Cerebellar cortex (tissue), 1 donor: ENCODE data around the gene ORM1.
"Not testable (repeated sequence)": the region's sequence is repeated elsewhere in the genome, so short reads cannot be mapped to it uniquely, and the experiment has no call there.

ENCODE experiments used
- DNase-seq: peaks from one replicate; pipeline ENCODE4 v3.0.0-alpha.2; 2015; ENCODE audit warnings: low spot score

ORM1 gene

DNA sequence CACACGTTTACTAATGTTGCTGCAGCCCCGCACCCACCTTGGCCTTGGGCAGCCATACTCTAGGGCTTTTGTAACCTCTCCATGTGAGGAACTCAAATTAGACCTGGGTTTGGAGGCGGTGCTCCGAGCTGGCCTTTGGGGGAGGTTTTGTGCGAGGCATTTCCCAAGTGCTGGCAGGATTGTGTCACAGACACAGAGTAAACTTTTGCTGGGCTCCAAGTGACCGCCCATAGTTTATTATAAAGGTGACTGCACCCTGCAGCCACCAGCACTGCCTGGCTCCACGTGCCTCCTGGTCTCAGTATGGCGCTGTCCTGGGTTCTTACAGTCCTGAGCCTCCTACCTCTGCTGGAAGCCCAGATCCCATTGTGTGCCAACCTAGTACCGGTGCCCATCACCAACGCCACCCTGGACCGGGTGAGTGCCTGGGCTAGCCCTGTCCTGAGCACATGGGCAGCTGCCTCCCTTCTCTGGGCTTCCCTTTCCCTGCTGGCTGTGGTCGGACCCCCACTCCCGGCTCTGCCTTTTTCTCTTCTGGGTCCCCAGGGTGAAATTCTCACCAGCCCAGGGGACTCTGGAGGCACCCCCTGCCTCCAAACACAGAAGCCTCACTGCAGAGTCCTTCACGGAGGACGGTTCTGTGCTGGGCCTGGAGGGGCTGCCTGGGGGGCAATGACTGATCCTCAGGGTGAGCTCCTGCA, at the start of gene ORM1:
ORM1 (plus strand) TSS at position 268 of the 701 bp plus-strand sequence; CDS start at position 304, 36 bp downstream.
- DNase-seq, result not testable (repeated sequence)

DNA sequence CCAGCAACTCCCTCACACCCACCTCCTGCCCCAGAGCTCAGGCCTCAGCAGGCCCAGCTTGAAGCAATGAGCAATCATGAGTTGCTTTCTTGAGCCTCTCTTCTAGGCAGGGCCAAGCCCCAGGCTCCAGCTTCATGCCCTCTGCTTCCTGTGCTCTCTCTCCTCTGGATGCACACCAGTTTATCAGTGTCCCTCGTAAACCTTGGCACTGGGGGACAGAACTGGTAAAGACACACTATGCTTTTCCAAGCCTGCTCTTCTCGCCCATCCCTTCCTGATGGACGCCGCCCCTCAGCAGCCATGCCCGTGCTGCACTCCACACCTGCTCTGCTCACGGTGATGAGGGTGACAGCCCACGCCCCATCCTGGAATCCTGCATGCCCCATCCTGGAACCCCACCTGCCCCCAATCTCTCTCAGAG, 49.4 kb upstream of the ORM1 start:
- no peak for DNase-seq

GRCh38 chr9:114274217-114274616, 48.7 kb upstream of the ORM1 start:
- DNase-seq, result no peak

- peak; percentile 69 for DNase-seq
Measured at GRCh38 chr9:114275246-114276004, 47.5 kb upstream of the ORM1 start.

DNA sequence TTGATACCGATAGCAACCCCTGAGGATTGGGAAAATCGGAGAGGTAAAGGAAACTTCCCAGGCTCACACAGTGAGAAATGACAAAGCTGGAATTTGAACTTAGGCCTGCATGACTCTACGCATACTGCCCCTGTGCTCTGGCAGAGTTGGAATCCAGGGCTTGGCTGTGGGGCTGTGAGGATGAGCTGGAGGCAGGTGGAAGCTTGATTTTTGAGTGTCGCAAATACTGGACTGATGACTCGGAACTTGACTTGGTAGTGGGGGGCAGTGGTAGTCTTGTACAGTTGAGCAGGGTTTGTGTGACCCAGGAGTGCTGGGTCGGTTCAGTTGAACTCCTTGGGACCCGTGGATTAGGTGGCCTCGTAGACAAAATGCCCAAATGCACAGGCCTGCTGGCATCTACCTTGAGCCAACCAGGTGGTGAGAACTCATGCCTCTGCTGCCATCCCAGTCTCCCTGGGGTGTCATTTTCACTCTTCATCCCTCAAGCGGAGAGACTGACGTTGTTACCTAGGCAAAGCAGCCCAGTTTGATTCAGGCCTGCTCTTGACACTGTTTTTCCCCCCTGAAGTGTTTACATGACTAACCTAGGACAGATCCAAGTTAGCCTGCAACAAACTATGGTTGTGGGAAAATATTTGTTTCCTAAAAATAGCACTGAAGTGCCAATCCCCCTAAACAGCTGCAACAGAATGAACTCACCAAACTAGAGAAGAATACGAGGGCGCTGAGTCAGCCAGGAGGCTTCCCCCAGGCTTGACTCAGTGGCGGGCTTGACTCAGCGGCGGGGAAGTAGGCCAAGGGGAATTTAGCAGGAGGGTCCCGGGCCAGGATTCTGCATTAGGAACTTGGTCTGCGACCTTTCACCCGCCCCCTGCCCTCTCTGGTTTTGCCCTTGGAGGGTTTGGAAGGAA, 45.7 kb upstream of the ORM1 start:
- no peak for DNase-seq

- DNase-seq, result no peak
Measured at GRCh38 chr9:114278356-114278755, 44.5 kb upstream of the ORM1 start.

DNA sequence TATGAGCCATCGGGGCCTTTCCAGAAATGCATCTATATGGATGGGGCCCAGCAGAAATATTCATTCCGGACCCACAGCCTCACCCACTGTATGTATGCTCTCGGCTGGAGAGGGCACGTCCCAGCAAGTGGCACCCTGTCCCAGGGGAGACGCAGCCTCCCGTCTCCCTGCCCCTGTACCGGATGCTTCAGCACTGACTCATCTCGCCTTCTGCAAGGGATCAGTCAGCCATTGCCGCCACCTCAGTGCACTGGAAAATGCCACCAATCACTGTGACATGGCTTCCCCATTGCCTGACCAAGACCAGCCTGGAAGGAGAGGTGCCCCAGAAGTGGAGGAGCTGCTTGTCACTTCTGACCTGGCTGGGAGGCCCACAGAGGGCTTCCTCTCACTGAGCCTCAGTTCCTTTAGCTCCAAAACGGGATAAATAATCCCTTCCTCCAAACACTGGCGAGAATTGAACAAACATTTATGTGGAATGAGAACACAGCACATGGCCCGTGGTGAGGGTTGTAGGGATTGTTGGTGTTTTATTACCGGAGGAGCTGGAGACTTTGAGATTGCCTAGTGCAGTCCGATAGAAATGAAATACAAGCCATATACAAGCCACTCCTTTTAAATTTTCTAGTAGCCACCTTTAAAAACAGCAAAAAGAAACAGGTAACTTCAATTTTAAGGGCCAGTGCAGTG, 43.9 kb upstream of the ORM1 start:
- DNase-seq, result no peak

- no peak for DNase-seq
Measured at GRCh38 chr9:114279693-114280092, 43.2 kb upstream of the ORM1 start.

DNA sequence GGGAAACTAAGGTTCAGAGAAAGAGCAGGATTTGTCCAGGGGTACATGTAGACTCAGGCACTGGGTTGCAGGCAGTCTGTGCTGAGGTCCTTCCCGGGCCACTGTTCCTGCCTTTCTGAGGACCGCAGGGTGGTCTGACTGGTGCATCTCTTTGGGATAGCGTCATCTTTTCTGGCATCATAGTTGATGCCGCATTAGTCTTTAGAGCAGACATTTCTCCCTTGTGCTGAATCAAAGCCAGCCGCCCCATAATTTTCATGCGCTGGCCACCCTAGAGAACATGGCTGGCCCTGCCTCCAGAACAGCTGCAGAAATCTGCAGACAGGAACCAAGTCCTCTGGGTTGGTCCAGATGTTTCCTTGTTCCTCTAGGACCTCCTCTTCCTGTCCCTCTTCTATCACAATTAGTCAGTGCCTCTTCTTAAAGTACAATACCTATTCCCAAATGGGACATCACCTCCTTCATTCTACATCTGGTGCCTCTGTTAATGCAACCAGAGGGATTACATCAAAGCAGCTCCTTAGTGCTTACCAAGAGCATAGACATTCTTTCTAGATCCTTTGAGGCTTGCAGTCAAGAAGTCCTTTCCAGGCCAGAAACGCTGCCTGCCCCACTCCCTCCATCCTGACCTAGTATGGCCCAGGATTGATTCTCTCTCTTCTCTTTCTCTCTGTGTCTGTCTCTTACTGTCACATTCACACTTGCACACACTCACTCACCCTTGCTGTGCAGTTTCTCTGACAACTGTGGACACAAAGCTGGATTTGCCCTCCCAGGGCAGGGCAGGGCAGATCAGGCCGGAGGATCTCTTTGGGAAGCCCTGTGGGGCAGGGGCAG, 42.0 kb upstream of the ORM1 start:
- no peak for DNase-seq

DNA sequence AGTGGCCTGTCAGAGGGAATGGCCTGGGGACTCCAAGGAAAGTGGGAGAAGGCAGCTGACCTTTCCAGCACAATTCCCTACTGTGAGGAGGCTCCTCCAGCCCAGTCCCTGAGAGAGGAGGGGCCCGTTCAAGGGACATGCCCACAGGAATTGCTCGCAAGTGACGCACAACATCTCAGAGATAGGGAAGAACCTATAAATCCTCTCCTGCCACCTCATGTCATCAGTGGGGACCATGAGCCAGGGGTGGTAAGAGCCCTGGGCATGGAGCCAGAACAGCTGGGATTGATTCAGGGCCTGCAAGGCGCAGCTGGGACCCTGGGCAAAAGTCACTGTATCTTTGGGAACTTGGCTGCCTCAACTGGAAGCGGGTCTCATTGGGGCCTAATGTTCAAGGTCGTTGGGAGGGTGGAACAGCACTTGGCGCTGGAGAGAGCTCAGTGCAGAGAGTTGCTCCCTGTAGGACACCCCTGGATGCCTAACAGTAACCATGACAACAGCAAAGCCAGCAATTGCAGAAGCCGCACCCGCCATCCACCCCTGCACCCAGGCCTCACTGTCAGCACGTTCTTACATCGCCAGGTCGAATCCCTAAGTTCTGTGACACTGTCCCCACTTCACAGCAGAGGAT, 41.3 kb upstream of the ORM1 start:
- DNase-seq, result no peak

GRCh38 chr9:114282104-114282485, 40.8 kb upstream of the ORM1 start:
- DNase-seq, result no peak

- DNase-seq, result no peak
Measured at GRCh38 chr9:114282507-114282906, 40.4 kb upstream of the ORM1 start.

- DNase-seq, result no peak
Measured at GRCh38 chr9:114282926-114283325, 40.0 kb upstream of the ORM1 start.

DNA sequence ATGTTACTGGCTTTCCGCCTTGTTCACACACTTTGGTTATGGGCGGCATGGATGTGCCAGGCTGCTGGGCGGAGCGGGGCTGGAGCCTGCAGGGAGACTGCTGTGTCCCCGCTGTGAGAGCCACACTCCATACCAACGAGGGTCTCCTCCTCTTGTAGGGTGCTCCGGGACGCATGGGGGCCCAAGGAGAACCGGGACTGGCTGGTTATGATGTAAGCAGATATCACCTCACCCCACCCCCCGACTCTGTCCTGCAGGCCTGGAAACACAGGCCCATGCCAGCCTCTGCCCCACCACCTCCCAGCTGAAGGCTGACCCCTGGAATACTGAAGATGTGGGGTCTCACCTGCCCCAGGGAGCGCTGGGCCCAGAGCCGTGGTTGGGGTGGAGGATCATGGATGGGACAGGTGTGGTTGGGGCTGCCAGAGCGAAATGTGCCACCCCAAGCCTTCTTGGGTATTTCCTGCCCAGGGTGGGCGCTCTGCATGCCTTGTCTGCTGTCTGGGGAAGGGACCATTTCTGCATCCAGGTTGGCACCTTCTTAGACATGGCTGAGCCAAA, 39.3 kb upstream of the ORM1 start:
- no peak for DNase-seq

- DNase-seq, result no peak
Measured at GRCh38 chr9:114284316-114285060, 38.4 kb upstream of the ORM1 start.

DNA sequence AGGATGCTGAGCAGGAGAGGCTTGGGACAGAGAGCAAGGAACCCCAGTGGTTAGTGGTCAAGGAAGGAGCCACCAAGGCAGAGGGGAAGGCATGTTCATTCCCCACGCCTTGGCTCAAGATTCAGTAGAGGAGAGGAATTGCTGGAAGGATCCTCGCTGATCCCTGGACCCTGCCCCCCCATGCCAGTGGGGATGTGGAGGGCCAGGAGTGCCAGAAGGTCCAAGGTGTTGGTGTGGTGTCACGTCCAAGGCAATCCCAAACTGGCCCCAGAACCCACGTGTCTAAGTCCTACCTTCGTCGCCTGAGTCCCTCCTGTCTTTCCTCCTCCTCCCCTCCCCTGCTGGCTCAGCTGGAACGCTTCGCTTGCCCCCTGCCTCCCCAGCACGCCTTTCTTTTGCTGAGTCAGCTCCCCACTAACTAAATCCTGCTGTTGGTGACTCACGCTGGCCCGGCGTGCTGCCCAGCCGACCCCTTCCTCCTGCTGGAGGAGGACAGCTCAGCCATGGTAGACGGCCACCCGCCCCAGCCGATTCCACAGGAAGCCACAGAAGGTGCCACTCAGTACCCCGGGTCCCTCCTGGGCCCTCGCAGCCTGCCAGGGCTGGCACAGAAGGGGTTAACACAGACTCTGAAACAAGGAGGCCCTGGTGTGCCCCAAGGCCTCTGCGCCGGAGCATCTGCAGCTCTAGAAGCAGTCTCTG, 37.6 kb upstream of the ORM1 start:
- no peak for DNase-seq

DNA sequence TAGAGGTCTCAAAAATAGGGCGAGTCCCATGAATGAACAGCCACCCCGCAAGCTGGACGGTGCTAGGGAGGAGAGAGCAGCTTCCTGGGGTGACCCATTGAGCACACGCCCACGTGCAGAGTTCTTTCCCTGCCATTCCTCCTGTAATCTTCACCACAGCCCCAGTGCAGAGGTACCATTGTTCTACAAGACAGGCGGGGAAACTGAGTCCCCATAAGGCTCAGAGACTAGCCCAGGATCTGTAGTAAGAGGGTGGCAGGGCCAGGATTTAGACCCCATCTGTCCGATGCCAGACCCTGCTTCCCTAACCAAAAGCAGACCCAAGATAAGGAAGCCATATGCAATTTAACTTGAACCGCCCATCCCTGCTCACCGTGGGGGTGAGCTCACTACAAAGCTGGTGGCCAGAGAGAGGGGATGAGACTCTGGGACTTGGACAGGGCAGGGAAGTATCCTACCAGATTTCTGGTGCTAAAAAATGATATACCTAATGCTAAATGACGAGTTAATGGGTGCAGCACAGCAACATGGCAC, 36.7 kb upstream of the ORM1 start:
- no peak for DNase-seq

DNA sequence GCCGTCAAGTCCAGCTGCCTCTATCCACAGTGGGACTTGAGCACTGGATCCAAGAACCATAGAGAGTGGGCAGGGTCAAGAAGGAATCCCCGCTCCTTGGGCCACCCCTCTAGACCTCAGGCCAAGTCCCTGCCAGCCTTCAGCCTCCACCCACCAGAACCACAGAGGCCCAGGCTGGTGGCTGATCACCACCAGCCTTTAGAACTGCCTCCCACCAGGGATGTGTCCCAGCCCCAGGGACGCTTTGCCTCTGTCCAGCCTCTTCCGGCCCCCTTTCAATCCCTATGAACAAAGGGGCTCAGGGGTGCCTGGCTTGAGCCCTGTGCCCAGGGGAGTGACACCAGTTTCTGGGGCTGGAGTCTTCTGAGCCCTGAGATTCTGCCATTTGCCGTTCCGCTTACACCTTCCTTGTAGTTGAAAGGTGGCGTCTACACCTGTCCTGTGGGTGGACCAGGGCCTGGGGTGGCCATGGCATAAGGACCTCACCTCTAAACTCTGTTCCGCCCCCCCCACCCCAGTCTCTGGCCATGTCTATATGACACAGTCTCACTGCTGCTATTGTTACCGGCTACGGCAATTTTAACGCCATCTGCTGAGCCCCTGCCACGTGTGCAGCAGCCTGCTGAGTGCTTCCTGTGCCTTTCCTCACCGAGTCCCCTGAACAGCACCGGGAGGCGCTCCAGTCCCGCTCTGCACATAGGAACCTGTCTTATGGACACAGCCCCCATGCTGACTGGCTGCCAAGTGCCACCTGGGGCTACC, 35.7 kb upstream of the ORM1 start:
- peak; percentile 67 for DNase-seq
